ENCODE measurements around the gene KATNB1.

GRCh38 chr16:57784334-57784733, 48.8 kb downstream of the KATNB1 start:
- TF ChIP-seq ARNTL (CRISPR knock-in tag; IDR thresholded peaks at IDR 0.05; ENCODE audit: borderline replicate concordance, low read depth) (no peak), TCF4 (CRISPR knock-in tag; IDR thresholded peaks at IDR 0.05; ENCODE audit: borderline replicate concordance) (no peak), ZFP30 (CRISPR knock-in tag; IDR thresholded peaks at IDR 0.05) (no peak)
